Smooth muscle cell (in vitro differentiated cells): ENCODE measurements around the gene GPR183. TPM values are rescaled to one million over a fixed set of nuclear protein-coding genes. Genes with fewer than 3 reads are reported as not detected.

Source experiments
- DNase-seq: peaks from one replicate; lab custom pipeline; 2025; ENCODE audit not compliant: unreplicated experiment; lab: John Stamatoyannopoulos, UW
- H2AFZ ChIP-seq: fragments of 200-600 bp; sonication (generic); 2 replicates; pipeline ENCODE4 v1.6.0; 2016; ENCODE audit warnings: antibody characterized with exemption, low read depth, mild to moderate bottlenecking
- H3F3A ChIP-seq: fragments of 200-600 bp; sonication (generic); 2 replicates; pipeline ENCODE4 v1.6.0; 2017; ENCODE audit warnings: antibody characterized with exemption, low read depth
- H3K27ac ChIP-seq: fragments of 200-600 bp; sonication (generic); 2 replicates; pipeline ENCODE4 v1.5.1; 2016; ENCODE audit warnings: low read depth, mild to moderate bottlenecking
- H3K27me3 ChIP-seq: fragments of 200-600 bp; sonication (generic); 2 replicates; pipeline ENCODE4 v1.6.1; 2016; ENCODE audit warnings: low read depth, mild to moderate bottlenecking
- H3K36me3 ChIP-seq: fragments of 200-600 bp; sonication (generic); 2 replicates; pipeline ENCODE4 v1.5.1; 2016; ENCODE audit warnings: low read depth
- H3K4me1 ChIP-seq: fragments of 200-600 bp; sonication (generic); 2 replicates; pipeline ENCODE4 v1.5.1; 2016; ENCODE audit warnings: low read depth
- H3K4me2 ChIP-seq: fragments of 200-600 bp; sonication (generic); 2 replicates; pipeline ENCODE4 v1.6.0; 2016; ENCODE audit warnings: mild to moderate bottlenecking
- H3K4me3 ChIP-seq: fragments of 200-600 bp; sonication (generic); 2 replicates; pipeline ENCODE4 v1.5.1; 2016; ENCODE audit warnings: mild to moderate bottlenecking
- H3K79me2 ChIP-seq: fragments of 200-600 bp; sonication (generic); 2 replicates; pipeline ENCODE4 v1.6.0; 2016; ENCODE audit warnings: low read depth, mild to moderate bottlenecking
- H3K9ac ChIP-seq: fragments of 200-600 bp; sonication (generic); 2 replicates; pipeline ENCODE4 v1.6.0; 2016; ENCODE audit warnings: low read depth
- H3K9me3 ChIP-seq: fragments of 200-600 bp; sonication (generic); replicated peaks from 2 replicates; pipeline ENCODE4 v1.5.1; 2016; ENCODE audit warnings: low read depth
- H4K20me1 ChIP-seq: fragments of 200-600 bp; sonication (generic); 2 replicates; pipeline ENCODE4 v1.6.0; 2016; ENCODE audit warnings: low read depth
- CTCF ChIP-seq: fragments of 200-600 bp; sonication (generic); IDR thresholded peaks from 2 replicates; pipeline ENCODE4 v1.5.1; 2017; ENCODE audit warnings: borderline replicate concordance, mild to moderate bottlenecking, antibody characterized with exemption; ENCODE audit not compliant: insufficient read depth, poor library complexity, severe bottlenecking
- WGBS: methylation state at CpG from one replicate; pipeline ENCODE4 v1.1.7; 2016; ENCODE audit warnings: low lambda C conversion rate; 5-methylcytosine and 5-hydroxymethylcytosine counted together
- polyA plus RNA-seq: library from polyadenylated mRNA; unstranded; fragments of >200 nt; fragmentation: Nextera tagmentation; extraction: Ambion mirVana; gene quantifications from 2 replicates; pipeline ENCODE4 v1.2.1, GENCODE V29; 2016
- total RNA-seq: library from RNA; depleted of rRNA; stranded (reverse); fragments of >200 nt; gene quantifications from 2 replicates; pipeline ENCODE4 v1.2.3, GENCODE V29; 2014

GPR183 gene
- total and polyA plus RNA-seq, 2 experiments from 2014 or later, result 32.4 to 33.0 TPM

GRCh38 chr13:99271249-99271648, 36.0 kb downstream of the GPR183 start:
- no peak overlapping the region for H3K4me2 ChIP-seq
- no peak overlapping the region for H3K9ac ChIP-seq
- 96% methylated on average over 3 of the region's 3 CpGs for WGBS
- H3K27me3 ChIP-seq, result no peaks in the 10 kb centered on the region
- no peaks in the 10 kb centered on the region for H3F3A ChIP-seq
- no peak for TF ChIP-seq CTCF
- no peak overlapping the region for H2AFZ ChIP-seq
- H3K4me1 ChIP-seq, result no peaks in the 10 kb centered on the region
- H3K9me3 ChIP-seq, result no peaks in the 10 kb centered on the region
- H3K4me3 ChIP-seq, result no peak overlapping the region
- H4K20me1 ChIP-seq, result peaks cover 2% of the 10 kb centered on the region
- no peaks in the 10 kb centered on the region for H3K79me2 ChIP-seq
- H3K36me3 ChIP-seq, result no peaks in the 10 kb centered on the region
- H3K27ac ChIP-seq, result no peak overlapping the region
- no peak for DNase-seq

- TF ChIP-seq CTCF, result no peak
- Histone ChIP-seq H3F3A (no peaks in the 10 kb centered on the region), H3K9ac (no peak overlapping the region), H3K4me2 (no peak overlapping the region), H3K4me1 (no peaks in the 10 kb centered on the region), H3K36me3 (no peaks in the 10 kb centered on the region), H3K79me2 (no peaks in the 10 kb centered on the region), H3K27me3 (no peaks in the 10 kb centered on the region), H4K20me1 (peaks cover 4% of the 10 kb centered on the region), H3K27ac (no peak overlapping the region), H3K4me3 (no peak overlapping the region), H2AFZ (no peak overlapping the region), H3K9me3 (no peaks in the 10 kb centered on the region)
- 94% methylated on average over 2 of the region's 2 CpGs for WGBS
- DNase-seq, result no peak
Measured at GRCh38 chr13:99270518-99270917, 36.7 kb downstream of the GPR183 start.

GRCh38 chr13:99269627-99270241, 37.5 kb downstream of the GPR183 start:
- Histone ChIP-seq H3K27ac (no peak overlapping the region), H3K27me3 (no peaks in the 10 kb centered on the region), H3K79me2 (no peaks in the 10 kb centered on the region), H3K4me2 (no peak overlapping the region), H3K36me3 (no peaks in the 10 kb centered on the region), H2AFZ (no peak overlapping the region), H3F3A (no peaks in the 10 kb centered on the region), H4K20me1 (peaks cover 4% of the 10 kb centered on the region), H3K4me1 (no peaks in the 10 kb centered on the region), H3K9me3 (no peaks in the 10 kb centered on the region), H3K9ac (no peak overlapping the region), H3K4me3 (no peak overlapping the region)
- peak; percentile 88 for TF ChIP-seq CTCF
- DNase-seq, result no peak
- WGBS, result 75% methylated on average over 3 of the region's 3 CpGs

- no peak overlapping the region for H2AFZ ChIP-seq
- DNase-seq, result no peak
- H3K4me3 ChIP-seq, result no peak overlapping the region
- H3K4me2 ChIP-seq, result no peak overlapping the region
- no peak overlapping the region for H3K27ac ChIP-seq
- no peaks in the 10 kb centered on the region for H3K36me3 ChIP-seq
- H4K20me1 ChIP-seq, result peaks cover 4% of the 10 kb centered on the region
- no peaks in the 10 kb centered on the region for H3K9me3 ChIP-seq
- H3K9ac ChIP-seq, result no peak overlapping the region
- TF ChIP-seq CTCF, result no peak
- no peaks in the 10 kb centered on the region for H3K79me2 ChIP-seq
- no peaks in the 10 kb centered on the region for H3F3A ChIP-seq
- H3K27me3 ChIP-seq, result no peaks in the 10 kb centered on the region
- whole genome bisulfite sequencing, result 96% methylated on average over 3 of the region's 3 CpGs
- H3K4me1 ChIP-seq, result no peaks in the 10 kb centered on the region
Measured at GRCh38 chr13:99268822-99269221, 38.4 kb downstream of the GPR183 start.
